ENCODE measurements around the gene PLA2G15.

DNA sequence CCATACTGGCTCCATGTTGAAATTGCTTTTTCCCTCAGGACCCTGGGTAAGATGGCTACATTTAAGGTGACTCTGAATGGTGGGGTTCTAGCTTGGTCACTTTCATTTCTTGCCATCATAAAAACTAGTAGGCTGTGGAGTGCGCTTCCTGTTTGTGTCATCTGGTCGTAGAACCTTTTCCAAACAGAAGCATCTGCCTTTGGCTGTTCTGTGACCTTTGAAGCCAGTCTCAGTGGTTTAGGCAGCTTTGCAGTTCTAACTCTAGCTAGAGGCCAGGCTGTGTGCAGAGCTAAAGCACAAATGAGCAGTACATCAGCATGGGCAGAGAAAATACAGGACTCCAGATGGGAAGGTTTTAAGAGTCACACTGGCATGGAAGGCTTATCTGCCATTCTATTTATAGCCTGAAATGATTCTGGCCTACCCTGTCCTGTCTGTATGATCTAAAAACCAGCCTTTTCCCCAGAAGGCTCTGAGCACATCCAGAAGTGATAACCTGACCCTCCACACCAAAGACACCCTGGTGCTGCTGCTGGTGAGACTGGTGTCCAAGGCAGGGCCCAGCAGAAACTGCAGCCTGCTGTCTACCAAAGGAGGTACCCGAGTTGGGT lies 17.9 kb upstream of the PLA2G15 start:
- TF ChIP-seq, protein P1, sequence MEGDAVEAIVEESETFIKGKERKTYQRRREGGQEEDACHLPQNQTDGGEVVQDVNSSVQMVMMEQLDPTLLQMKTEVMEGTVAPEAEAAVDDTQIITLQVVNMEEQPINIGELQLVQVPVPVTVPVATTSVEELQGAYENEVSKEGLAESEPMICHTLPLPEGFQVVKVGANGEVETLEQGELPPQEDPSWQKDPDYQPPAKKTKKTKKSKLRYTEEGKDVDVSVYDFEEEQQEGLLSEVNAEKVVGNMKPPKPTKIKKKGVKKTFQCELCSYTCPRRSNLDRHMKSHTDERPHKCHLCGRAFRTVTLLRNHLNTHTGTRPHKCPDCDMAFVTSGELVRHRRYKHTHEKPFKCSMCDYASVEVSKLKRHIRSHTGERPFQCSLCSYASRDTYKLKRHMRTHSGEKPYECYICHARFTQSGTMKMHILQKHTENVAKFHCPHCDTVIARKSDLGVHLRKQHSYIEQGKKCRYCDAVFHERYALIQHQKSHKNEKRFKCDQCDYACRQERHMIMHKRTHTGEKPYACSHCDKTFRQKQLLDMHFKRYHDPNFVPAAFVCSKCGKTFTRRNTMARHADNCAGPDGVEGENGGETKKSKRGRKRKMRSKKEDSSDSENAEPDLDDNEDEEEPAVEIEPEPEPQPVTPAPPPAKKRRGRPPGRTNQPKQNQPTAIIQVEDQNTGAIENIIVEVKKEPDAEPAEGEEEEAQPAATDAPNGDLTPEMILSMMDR (conservative IDR thresholded peaks at IDR 0.05 in 1 of 2, IDR thresholded peaks at IDR 0.05 in 1 of 2; ENCODE audit: low read depth in 1 of 2, low read length in 2 of 2) = no peak
- TF ChIP-seq EZH2 (IDR thresholded peaks at IDR 0.05; ENCODE audit: low read length, missing control alignments) = no peak

All from fibroblast of lung (primary cell).